ENCODE data around the gene POLG2.
"Not testable (repeated sequence)": the region's sequence is repeated elsewhere in the genome, so short reads cannot be mapped to it uniquely, and the experiment has no call there.

The POLG2 gene

GRCh38 chr17:64505340-64506200, 8.7 kb upstream of the POLG2 start:
- DNase-seq: peak; percentile 94

DNA sequence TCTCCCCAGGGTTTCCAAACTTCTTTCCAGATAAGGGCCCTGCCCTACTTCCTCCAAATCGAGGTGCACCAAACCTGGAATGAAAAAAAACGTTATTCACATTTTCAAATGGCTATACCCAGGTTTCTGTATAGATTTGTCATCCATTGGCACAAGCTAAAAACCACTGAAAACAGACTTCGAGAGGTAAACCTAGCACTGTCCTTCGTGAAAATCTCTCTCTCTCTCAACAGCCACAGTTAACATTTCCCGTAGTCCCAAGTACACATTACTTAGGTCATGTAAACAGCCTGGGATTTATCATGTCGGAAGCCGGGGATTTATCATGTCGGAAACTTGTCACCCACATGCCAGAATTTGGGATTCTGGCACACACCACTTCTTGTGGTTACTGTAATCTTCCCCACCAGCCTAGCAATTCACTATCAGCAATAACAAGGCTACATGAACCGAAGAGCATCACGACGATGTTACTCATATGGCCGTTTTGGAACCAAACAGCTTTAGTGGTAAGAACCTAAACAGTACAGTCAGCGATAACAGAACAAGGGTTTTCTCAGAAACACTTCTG, 8.0 kb upstream of the POLG2 start:
- DNase-seq: no peak

DNA sequence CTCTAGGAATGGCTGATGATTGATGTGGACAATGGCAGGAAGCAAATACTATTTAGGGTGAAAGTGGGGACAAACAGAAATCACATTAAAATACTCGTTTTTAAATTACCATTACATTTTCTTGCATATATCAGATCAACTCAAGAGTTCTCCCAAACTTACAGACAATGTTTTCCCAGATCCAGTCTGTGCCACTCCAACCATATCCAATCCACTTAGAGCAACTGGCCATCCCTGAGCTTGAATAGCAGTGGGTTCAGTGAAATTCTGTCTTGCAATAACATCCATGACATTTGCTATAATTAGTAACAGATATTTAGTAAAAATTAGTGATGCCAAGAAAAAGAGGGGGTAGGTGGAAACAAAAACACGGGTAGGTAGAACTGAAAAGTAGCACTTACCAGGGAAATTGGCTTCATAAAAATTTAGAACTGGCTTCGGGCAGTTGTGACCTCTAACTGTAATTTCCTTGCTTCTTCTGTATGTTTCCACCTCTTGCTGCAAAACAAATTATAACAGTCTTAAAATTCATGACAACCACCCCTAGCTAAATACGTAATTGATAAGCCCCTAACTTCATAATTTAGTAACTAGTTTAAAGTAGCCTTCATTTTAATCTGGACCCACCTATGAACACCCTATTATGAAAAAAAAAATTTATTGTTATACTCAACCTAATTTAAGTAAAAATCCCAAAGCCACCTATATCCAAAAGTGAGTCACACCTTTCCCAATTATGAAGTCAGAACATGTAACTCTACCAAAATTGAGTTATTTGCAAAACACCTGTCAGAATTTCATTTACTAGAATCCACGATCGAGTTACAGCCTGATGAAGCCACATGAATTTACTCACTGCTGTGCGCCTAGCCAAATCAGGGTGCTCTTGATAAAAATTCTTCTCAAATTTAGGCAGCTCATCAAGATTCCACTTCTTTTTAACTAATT, 7.2 kb upstream of the POLG2 start:
- no peak for DNase-seq

- no peak for DNase-seq
Observed at GRCh38 chr17:64503341-64503740, 6.5 kb upstream of the POLG2 start.

DNA sequence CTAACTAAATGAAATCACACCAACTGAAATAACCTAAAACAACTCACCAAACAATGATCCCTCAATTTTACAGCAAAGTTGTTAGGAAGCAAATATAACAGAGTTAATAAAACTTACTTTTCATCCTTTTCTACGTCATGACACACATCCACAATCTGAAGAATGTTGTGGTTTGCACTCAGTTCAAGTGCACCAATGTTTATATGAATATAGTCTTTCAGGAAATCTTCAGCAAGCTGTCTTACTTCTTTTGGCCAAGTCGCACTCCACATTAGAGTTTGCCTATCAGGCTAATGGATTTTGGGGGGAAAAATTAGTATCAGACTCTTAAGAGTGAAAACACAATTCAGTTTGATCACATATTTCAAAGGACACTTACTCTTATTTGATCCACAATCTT, 6.0 kb upstream of the POLG2 start:
- DNase-seq: no peak

DNA sequence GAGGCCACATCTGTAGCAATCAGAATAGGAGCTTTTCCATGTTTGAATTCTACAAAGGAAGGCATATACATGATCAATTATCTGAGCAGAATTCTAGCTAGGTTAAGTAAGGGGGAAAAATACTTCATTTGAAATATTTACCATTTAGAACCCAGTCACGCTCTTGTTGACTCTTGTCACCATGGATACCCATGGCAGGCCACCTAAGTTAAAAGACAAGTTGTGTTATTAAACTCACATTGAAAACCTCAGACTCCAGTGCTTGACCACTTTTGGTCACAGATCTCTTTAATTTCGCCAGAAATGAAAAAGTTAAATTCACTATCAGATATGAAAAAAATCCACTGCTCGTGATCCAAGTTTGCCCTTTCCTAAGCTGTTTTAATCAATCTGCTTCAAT, 5.2 kb upstream of the POLG2 start:
- no peak for DNase-seq

- no peak for DNase-seq
Observed at GRCh38 chr17:64500862-64501765, 4.3 kb upstream of the POLG2 start.

DNA sequence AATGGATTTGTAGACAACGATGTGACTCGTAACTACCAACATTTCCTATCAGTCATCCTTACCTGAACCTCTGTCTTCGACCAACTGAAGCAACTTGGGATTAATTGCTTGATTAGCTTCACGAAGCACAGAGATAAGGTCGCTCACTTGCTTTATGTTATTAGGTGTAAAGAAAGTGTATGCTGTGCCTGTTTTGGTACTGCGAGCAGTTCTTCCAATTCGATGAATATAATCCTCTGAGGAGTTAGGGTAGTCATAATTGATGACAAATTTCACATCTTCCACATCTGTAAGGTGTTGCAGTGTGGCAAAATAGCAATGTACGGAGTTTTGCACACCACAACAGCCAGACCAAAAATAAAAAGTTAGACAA, 3.6 kb upstream of the POLG2 start:
- no peak for DNase-seq

- no peak for DNase-seq
Observed at GRCh38 chr17:64499805-64500486, 3.1 kb upstream of the POLG2 start.

- DNase-seq: no peak
Observed at GRCh38 chr17:64498308-64499203, 1.7 kb upstream of the POLG2 start.

- no peak for DNase-seq
Observed at GRCh38 chr17:64497565-64498035, 746 bp upstream of the POLG2 start.

- DNase-seq: no peak
Observed at GRCh38 chr17:64496348-64496785, 487 bp downstream of the POLG2 start.

GRCh38 chr17:64495300-64495699, 1.6 kb downstream of the POLG2 start:
- not testable (repeated sequence) for DNase-seq

- DNase-seq: no peak
Observed at GRCh38 chr17:64494121-64494520, 2.7 kb downstream of the POLG2 start.

- DNase-seq: no peak
Observed at GRCh38 chr17:64492481-64493109, 4.3 kb downstream of the POLG2 start.

DNA sequence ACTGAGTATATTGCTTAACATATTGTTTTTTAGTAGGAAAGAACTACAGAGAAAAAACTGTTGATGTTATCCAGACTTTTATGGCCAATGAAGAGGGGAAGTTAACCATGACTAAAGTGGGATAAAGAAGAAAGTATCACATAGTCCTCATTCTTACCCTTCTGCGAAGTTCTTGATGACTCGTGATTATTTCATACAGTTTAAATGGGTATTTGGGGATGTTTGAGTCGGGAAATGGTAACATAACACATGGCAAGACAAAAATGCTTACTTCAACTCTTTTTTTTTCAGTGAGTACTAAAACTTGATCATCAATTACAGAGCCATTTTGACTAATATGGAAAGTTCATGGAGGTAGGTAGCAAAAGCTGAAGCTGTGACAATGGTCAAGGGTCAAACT, 4.9 kb downstream of the POLG2 start:
- DNase-seq: no peak

GRCh38 chr17:64491034-64491860, 5.6 kb downstream of the POLG2 start:
- no peak for DNase-seq

GRCh38 chr17:64488301-64488700, 8.6 kb downstream of the POLG2 start:
- no peak for DNase-seq

- no peak for DNase-seq
Observed at GRCh38 chr17:64484380-64484779, 12.5 kb downstream of the POLG2 start.

Measured in left hindlimb (tissue), 1 donor.